GM12891 (cell line): Measurements from ENCODE around the gene BCL2L13.

Experiments used
- PAX5 ChIP-seq: IDR thresholded peaks from 2 replicates; pipeline ENCODE4 v1.6.1; 2011; ENCODE audit warnings: low read length, moderate library complexity, mild to moderate bottlenecking; ENCODE audit not compliant: insufficient read depth, severe bottlenecking
- POLR2A ChIP-seq: IDR thresholded peaks from 2 replicates; pipeline ENCODE4 v1.6.1; 2011; ENCODE audit warnings: low read depth, low read length, control low read depth
- POLR2AphosphoS5 ChIP-seq: IDR thresholded peaks from 2 replicates; pipeline ENCODE4 v1.6.1; 2011; ENCODE audit warnings: low read depth, low read length, control low read depth
- SPI1 ChIP-seq: IDR thresholded peaks from 2 replicates; pipeline ENCODE4 v1.6.1; 2011; ENCODE audit warnings: low read depth, low read length, control low read depth
- TAF1 ChIP-seq: IDR thresholded peaks from 2 replicates; pipeline ENCODE4 v1.6.1; 2011; ENCODE audit warnings: low read depth, low read length, control low read depth

DNA sequence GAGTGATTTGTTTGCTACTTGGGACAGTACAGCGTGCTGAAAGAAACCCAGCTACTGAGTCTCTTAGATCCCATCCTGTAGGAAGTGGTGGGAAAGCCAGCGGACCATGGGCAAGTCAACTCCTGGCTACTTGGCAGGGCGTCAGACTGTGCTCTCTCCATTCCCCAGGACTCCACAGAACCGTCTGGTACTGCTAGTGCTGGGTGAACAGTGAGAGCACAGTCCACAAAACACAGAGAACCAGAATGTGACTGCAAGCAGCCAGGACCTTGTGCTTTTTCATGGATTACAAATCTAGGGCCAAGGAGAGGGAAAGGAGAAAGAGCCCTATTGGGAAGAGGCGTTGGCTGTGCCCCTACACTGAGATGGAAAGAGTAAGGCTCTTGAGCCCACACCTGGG lies 125.5 kb downstream of the BCL2L13 start:
- TF ChIP-seq POLR2A (no peak), POLR2AphosphoS5 (no peak), PAX5 (no peak), TAF1 (no peak), SPI1 (no peak)
